HG03139 (cell line): ENCODE results near the gene ATG2B.

Experiments used
- ATAC-seq: cut with Tn5 transposase; IDR thresholded peaks from one replicate; pipeline ENCODE4 v1.9.1; 2021; ENCODE audit not compliant: unreplicated experiment

ATG2B gene

GRCh38 chr14:96231526-96232130 is 131.5 kb downstream of the ATG2B start:
- ATAC-seq = no peak

- no peak for ATAC-seq
Measured at GRCh38 chr14:96231056-96231455, 132.1 kb downstream of the ATG2B start.

- ATAC-seq = no peak
Measured at GRCh38 chr14:96229315-96229714, 133.8 kb downstream of the ATG2B start.
